Coronary artery (tissue), 2 donors: ENCODE measurements around the gene CD34.

Experiments used
- DNase-seq: peaks from one replicate; pipeline ENCODE4 v3.0.0-alpha.2; 2017; ENCODE audit warnings: low spot score
- H3K27ac ChIP-seq, 2 donors: fragments of 200-600 bp; sonication (generic); one replicate each; pipeline ENCODE4 v1.5.1; 2016 to 2019
- H3K4me3 ChIP-seq: fragments of 200-600 bp; sonication (generic); 2 replicates; pipeline ENCODE4 v1.5.1; 2016; ENCODE audit warnings: mild to moderate bottlenecking, moderate library complexity
- CTCF ChIP-seq: fragments of 200-600 bp; sonication (generic); IDR thresholded peaks from one replicate; pipeline ENCODE4 v1.5.1; 2019; ENCODE audit warnings: antibody characterized with exemption

Gene CD34

GRCh38 chr1:207870306-207871031 is 40.5 kb downstream of the CD34 start:
- DNase-seq: peak; percentile 62
- no peak for TF ChIP-seq CTCF
- no peak overlapping the region for H3K4me3 ChIP-seq
- H3K27ac ChIP-seq: peak overlapping the region in 1 of 2 donors; percentile 48

- TF ChIP-seq CTCF: no peak
- no peak overlapping the region for H3K4me3 ChIP-seq
- peak overlapping the region; percentile 96 to 97 for H3K27ac ChIP-seq
- DNase-seq: peak; percentile 66
Measured at GRCh38 chr1:207869859-207870258, 41.1 kb downstream of the CD34 start.

- peak; percentile 90 for DNase-seq
- Histone ChIP-seq H3K4me3 (peak overlapping the region; percentile 90), H3K27ac (peak overlapping the region; percentile 96 to 97)
- TF ChIP-seq CTCF: peak; percentile 78
Measured at GRCh38 chr1:207868774-207869721, 41.9 kb downstream of the CD34 start.

- H3K4me3 ChIP-seq: peak overlapping the region; percentile 90
- H3K27ac ChIP-seq: peak overlapping the region; percentile 96 to 97
- peak; percentile 78 for DNase-seq
- no peak for TF ChIP-seq CTCF
Measured at GRCh38 chr1:207868251-207868773, 42.6 kb downstream of the CD34 start.

- peak overlapping the region; percentile 90 for H3K4me3 ChIP-seq
- TF ChIP-seq CTCF: no peak
- DNase-seq: peak; percentile 79
- peak overlapping the region; percentile 96 to 97 for H3K27ac ChIP-seq
Measured at GRCh38 chr1:207867136-207868109, 43.5 kb downstream of the CD34 start.

GRCh38 chr1:207866471-207867135 is 44.3 kb downstream of the CD34 start:
- peak; percentile 89 for DNase-seq
- Histone ChIP-seq H3K27ac (peak overlapping the region; percentile 96 to 97), H3K4me3 (peak overlapping the region; percentile 90)
- TF ChIP-seq CTCF: no peak
